Panc1 (cell line): ENCODE results near the gene TRMT44.

Experiments
- CTCF ChIP-seq: fragments of 450-650 bp; IDR thresholded peaks from 2 replicates; pipeline ENCODE4 v1.5.1; 2017; ENCODE audit warnings: mild to moderate bottlenecking
- POLR2AphosphoS5 ChIP-seq: IDR thresholded peaks from 2 replicates; pipeline ENCODE4 v1.6.1; 2012; ENCODE audit warnings: mild to moderate bottlenecking, low read depth, low read length, moderate library complexity
- TCF7L2 ChIP-seq: IDR thresholded peaks from 2 replicates; pipeline ENCODE4 v1.6.1; 2011; ENCODE audit warnings: mild to moderate bottlenecking, low read depth, low read length, inconsistent platforms

GRCh38 chr4:8472158-8472688, 31.6 kb downstream of the TRMT44 start:
- no peak for TF ChIP-seq POLR2AphosphoS5
- TF ChIP-seq CTCF, result no peak
- TF ChIP-seq TCF7L2, result no peak
